Esophagus squamous epithelium (tissue), 5 donors: ENCODE results near the gene CHST8. TPM values are rescaled to one million over a fixed set of nuclear protein-coding genes. Genes with fewer than 3 reads are reported as not detected.

ENCODE experiments used
- DNase-seq: peaks from one replicate; lab custom pipeline; 2025; lab: John Stamatoyannopoulos, UW
- H3K27ac ChIP-seq, 4 donors: fragments of 200-600 bp; sonication (generic); one replicate each; pipeline ENCODE4 v1.5.1; 2016 to 2019; ENCODE audit warnings: mild to moderate bottlenecking in 1 of 4
- H3K27me3 ChIP-seq, 4 donors: fragments of 200-600 bp; sonication (generic); 1 replicate in 3 of 4; 2 replicates in 1 of 4; pipeline versions ENCODE4 v1.5.1 to v1.6.0; 2017 to 2021; ENCODE audit warnings: antibody characterized with exemption in 1 of 4
- H3K36me3 ChIP-seq, 3 donors: fragments of 200-600 bp; sonication (generic); one replicate each; pipeline ENCODE4 v1.5.1; 2016 to 2019
- H3K4me1 ChIP-seq, 3 donors: fragments of 200-600 bp; sonication (generic); one replicate each; pipeline ENCODE4 v1.5.1; 2017 to 2019
- H3K4me3 ChIP-seq, 4 donors: fragments of 200-600 bp; sonication (generic); 1 replicate in 3 of 4; 2 replicates in 1 of 4; pipeline ENCODE4 v1.5.1; 2016 to 2019; ENCODE audit warnings: mild to moderate bottlenecking in 2 of 4, moderate library complexity in 1 of 4
- H3K9me3 ChIP-seq, 3 donors: fragments of 200-600 bp; sonication (generic); one replicate each; pipeline ENCODE4 v1.5.1; 2016 to 2019
- POLR2A ChIP-seq, 4 donors: fragments of 450-650 bp; IDR thresholded peaks; one replicate each; pipeline ENCODE4 v1.6.1; 2017; ENCODE audit warnings: antibody characterized with exemption in 4 of 4, mild to moderate bottlenecking in 4 of 4, moderate library complexity in 3 of 4
- WGBS, 2 donors: methylation state at CpG; one replicate each; pipeline ENCODE4 v1.1.5; 2018; 5-methylcytosine and 5-hydroxymethylcytosine counted together
- intact Hi-C: fragments of 100-400 bp; cut with DNase I; formaldehyde crosslinking; loops from one replicate; pipeline ENCODE4 v1.15.0; 2022
- total RNA-seq, 4 donors: library from RNA; depleted of rRNA; stranded (reverse); fragments of >200 nt; gene quantifications; one replicate each; pipeline ENCODE4 v1.1.0, GENCODE V29; 2016
- TF ChIP-seq, protein P1 (sequence below), 6 experiments: fragments of 450-650 bp in 4 of 6; fragments of 200-600 bp in 2 of 6; sonication (generic) in 2 of 6; IDR thresholded peaks; one replicate each; pipeline ENCODE4 v1.5.1; 2016 to 2019; ENCODE audit warnings: antibody characterized with exemption in 6 of 6, mild to moderate bottlenecking in 4 of 6, moderate library complexity in 4 of 6
- donor health status: DM: yes; HTN: yes; CAD: no.

The CHST8 gene
- total RNA-seq, 4 donors from 2014 or later: 0.38 TPM; not detected in 3

DNA sequence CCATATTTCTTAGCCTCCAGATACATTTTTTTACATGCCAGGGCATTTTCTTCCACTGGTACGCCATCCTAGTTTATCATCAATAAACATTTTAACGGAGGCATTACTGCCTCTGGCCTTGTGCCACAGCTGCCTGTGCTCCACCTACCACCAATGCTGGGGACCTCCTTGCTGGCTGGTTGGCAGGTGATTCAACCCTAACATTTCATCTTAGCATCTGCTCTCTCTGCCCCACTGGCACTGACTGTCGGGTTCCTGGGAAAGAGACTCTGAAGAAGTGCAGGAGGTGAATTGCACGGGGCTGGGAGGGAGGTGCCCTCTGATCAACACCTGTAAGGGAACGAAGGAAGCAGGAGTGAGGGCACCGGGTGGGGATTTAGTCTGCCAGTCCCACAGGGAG is 123.5 kb downstream of the CHST8 start:
- intact Hi-C loops: no loop called here

DNA sequence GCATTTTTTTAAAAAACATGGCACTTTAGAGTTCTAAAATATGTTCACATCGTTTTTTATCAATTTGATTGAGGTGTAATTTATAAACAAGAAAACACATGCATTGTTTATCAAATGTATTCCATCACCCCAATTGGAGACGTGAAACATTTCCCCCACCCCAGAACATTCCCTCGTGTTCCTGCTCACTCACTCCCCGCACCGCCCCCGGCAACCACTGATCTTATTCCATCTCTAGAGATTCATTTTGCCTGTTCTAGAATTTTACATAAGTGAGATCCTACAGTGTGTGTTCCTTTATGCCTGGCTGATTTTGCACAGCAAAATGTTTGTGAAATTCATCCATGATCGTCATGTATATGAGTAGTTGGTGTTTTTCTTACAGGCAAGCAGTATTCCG is 124.4 kb downstream of the CHST8 start:
- no peak overlapping the region for H3K4me3 ChIP-seq
- peaks cover 0 to 52% (median 0%) of the 10 kb centered on the region in 4 donors for H3K27me3 ChIP-seq
- H3K9me3 ChIP-seq: no peaks in the 10 kb centered on the region
- no peak for TF ChIP-seq POLR2A (IDR thresholded peaks at IDR 0.05)
- TF ChIP-seq, protein P1, sequence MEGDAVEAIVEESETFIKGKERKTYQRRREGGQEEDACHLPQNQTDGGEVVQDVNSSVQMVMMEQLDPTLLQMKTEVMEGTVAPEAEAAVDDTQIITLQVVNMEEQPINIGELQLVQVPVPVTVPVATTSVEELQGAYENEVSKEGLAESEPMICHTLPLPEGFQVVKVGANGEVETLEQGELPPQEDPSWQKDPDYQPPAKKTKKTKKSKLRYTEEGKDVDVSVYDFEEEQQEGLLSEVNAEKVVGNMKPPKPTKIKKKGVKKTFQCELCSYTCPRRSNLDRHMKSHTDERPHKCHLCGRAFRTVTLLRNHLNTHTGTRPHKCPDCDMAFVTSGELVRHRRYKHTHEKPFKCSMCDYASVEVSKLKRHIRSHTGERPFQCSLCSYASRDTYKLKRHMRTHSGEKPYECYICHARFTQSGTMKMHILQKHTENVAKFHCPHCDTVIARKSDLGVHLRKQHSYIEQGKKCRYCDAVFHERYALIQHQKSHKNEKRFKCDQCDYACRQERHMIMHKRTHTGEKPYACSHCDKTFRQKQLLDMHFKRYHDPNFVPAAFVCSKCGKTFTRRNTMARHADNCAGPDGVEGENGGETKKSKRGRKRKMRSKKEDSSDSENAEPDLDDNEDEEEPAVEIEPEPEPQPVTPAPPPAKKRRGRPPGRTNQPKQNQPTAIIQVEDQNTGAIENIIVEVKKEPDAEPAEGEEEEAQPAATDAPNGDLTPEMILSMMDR (IDR thresholded peaks at IDR 0.05): no peak
- intact Hi-C loops: no loop called here
- no peaks in the 10 kb centered on the region for H3K4me1 ChIP-seq
- DNase-seq: no peak
- 67 to 70% methylated on average over 8 of the region's 8 CpGs for WGBS, 2 donors
- H3K36me3 ChIP-seq: no peaks in the 10 kb centered on the region
- no peak overlapping the region for H3K27ac ChIP-seq

More for the DNA sequence above, 123.5 kb downstream of the CHST8 start:
- 51 to 52% methylated on average over 3 to 6 of the region's 6 CpGs for WGBS, 2 donors
- Histone ChIP-seq H3K4me1 (no peaks in the 10 kb centered on the region), H3K27ac (no peak overlapping the region), H3K27me3 (peaks cover 0 to 52% (median 0%) of the 10 kb centered on the region in 4 donors), H3K4me3 (no peak overlapping the region), H3K9me3 (no peaks in the 10 kb centered on the region), H3K36me3 (no peaks in the 10 kb centered on the region)
- DNase-seq: no peak
- no peak for TF ChIP-seq POLR2A (IDR thresholded peaks at IDR 0.05)
- TF ChIP-seq, protein P1 (IDR thresholded peaks at IDR 0.05): no peak

DNA sequence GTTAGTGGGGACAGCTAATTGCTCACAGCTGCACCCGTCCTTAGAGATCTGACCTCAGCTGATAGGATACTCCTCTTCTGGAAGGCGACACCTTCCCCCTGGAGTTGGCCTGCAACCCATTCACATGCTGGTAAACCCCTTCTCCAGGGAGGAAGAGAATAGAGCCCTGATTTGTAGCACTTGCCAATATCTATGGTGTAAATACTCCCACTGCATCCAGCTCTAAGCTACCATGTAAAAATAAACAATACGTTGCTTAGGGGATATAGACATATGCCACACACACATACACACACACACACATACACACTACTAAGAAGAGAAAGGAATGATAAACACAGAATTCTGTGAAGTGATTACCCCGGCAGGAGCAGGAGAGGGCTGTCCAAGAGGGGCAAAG is 125.5 kb downstream of the CHST8 start:
- Histone ChIP-seq H3K4me3 (no peak overlapping the region), H3K27me3 (peaks cover 0 to 52% (median 0%) of the 10 kb centered on the region in 4 donors), H3K9me3 (no peaks in the 10 kb centered on the region), H3K27ac (no peak overlapping the region), H3K4me1 (no peaks in the 10 kb centered on the region), H3K36me3 (no peaks in the 10 kb centered on the region)
- intact Hi-C loops: no loop called here
- WGBS, 2 donors: 32 to 49% methylated on average over 4 of the region's 4 CpGs
- DNase-seq: no peak
- TF ChIP-seq, protein P1 (IDR thresholded peaks at IDR 0.05): no peak
- no peak for TF ChIP-seq POLR2A (IDR thresholded peaks at IDR 0.05)

DNA sequence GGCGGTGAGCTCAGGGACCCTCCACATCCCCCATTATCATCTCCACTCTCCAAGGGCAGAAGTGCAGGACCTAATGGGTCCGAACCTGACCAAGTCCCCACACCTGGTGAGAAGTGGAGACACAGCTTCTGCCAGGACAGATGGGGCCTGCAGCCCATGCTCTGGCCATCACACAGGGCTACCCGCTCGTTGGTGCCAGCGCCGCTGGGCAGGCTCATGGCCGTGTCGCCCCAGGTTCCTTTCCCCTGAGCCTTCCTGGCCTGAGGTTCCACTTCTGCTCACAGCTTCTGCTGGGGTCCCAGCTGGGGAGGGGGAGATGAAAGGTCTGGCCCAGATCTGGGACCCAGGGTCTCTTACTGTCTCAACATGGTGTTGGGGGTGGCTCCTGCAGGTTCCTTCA is 126.5 kb downstream of the CHST8 start:
- TF ChIP-seq, protein P1 (IDR thresholded peaks at IDR 0.05): no peak
- no peak for TF ChIP-seq POLR2A (IDR thresholded peaks at IDR 0.05)
- H3K36me3 ChIP-seq: no peaks in the 10 kb centered on the region
- H3K4me1 ChIP-seq: no peaks in the 10 kb centered on the region
- no peak overlapping the region for H3K27ac ChIP-seq
- peaks cover 0 to 52% (median 0%) of the 10 kb centered on the region in 4 donors for H3K27me3 ChIP-seq
- 100% methylated on average over 1 of the region's 8 CpGs; no CpG with 5 or more reads in 1 of the 2 donors for WGBS, 2 donors
- no peak for DNase-seq
- intact Hi-C loops: no loop called here
- H3K9me3 ChIP-seq: no peaks in the 10 kb centered on the region
- no peak overlapping the region for H3K4me3 ChIP-seq

DNA sequence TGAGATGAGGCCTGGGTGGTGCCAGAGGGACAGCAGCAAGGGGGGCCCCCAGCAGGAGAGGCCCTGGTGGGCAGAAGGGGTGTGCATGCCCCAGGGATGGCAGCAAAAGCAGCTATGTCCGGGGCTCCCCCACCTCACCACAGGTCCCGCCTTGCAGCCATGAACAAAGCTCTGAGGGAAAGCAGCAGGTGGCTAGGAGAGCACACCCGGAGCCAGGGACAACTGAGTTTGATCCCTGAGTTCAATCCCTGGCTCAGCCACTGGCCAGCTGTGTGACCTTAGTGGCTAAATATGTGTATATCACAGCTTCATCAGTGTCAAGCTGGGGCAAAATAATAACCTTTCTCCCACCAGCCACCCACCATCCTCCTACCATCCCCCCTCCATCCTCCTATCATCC is 127.3 kb downstream of the CHST8 start:
- no peaks in the 10 kb centered on the region for H3K36me3 ChIP-seq
- H3K4me1 ChIP-seq: no peaks in the 10 kb centered on the region
- H3K9me3 ChIP-seq: no peaks in the 10 kb centered on the region
- WGBS, 2 donors: 59% methylated on average over 3 of the region's 3 CpGs; no CpG with 5 or more reads in 1 of the 2 donors
- intact Hi-C loops: no loop called here
- TF ChIP-seq, protein P1 (IDR thresholded peaks at IDR 0.05): no peak
- no peak for TF ChIP-seq POLR2A (IDR thresholded peaks at IDR 0.05)
- H3K27me3 ChIP-seq: peaks cover 0 to 50% (median 0%) of the 10 kb centered on the region in 4 donors
- H3K4me3 ChIP-seq: no peak overlapping the region
- no peak for DNase-seq
- H3K27ac ChIP-seq: no peak overlapping the region
